Hepatocyte (in vitro differentiated cells): ENCODE results near the gene CAMK1G.

Experiments used
- CTCF ChIP-seq: fragments of 200-600 bp; sonication (generic); IDR thresholded peaks from 2 replicates; pipeline ENCODE4 v1.5.1; 2016; ENCODE audit warnings: antibody characterized with exemption, mild to moderate bottlenecking; ENCODE audit not compliant: poor library complexity
- EZH2 ChIP-seq: fragments of 200-600 bp; sonication (generic); IDR thresholded peaks from 2 replicates; pipeline ENCODE4 v1.6.1; 2016; ENCODE audit warnings: antibody characterized with exemption, mild to moderate bottlenecking, borderline replicate concordance
- EZH2phosphoT487 ChIP-seq: fragments of 200-600 bp; sonication (generic); IDR thresholded peaks from one replicate; pipeline ENCODE4 v1.6.1; 2018; ENCODE audit warnings: antibody characterized with exemption, mild to moderate bottlenecking, low read depth, moderate library complexity; ENCODE audit not compliant: unreplicated experiment, severe bottlenecking

- TF ChIP-seq EZH2 (no peak), CTCF (no peak), EZH2phosphoT487 (no peak)
These were observed 63.0 kb downstream of the CAMK1G start for GRCh38 chr1:209646558-209646957.
